H9 (cell line): ENCODE results near the gene APOL6. TPM values are rescaled to one million over a fixed set of nuclear protein-coding genes. Genes with fewer than 3 reads are reported as not detected.

ENCODE experiments used
- DNase-seq: peaks from one replicate; pipeline ENCODE4 v3.0.0-alpha.2; 2017
- H2AFZ ChIP-seq: one replicate; pipeline ENCODE4 v1.6.1; 2013; ENCODE audit warnings: mild to moderate bottlenecking, low read length, control low read depth, moderate library complexity
- H2AK5ac ChIP-seq: 2 replicates; pipeline ENCODE4 v1.6.1; 2013; ENCODE audit warnings: low read length, control low read depth, mixed read lengths; ENCODE audit not compliant: insufficient read length
- H2BK120ac ChIP-seq: one replicate; pipeline ENCODE4 v1.6.1; 2013; ENCODE audit warnings: low read depth, mild to moderate bottlenecking, low read length, control low read depth, inconsistent platforms; ENCODE audit not compliant: poor library complexity, severe bottlenecking
- H2BK12ac ChIP-seq: 2 replicates; pipeline ENCODE4 v1.6.1; 2013; ENCODE audit warnings: low read length, control low read depth, mixed read lengths, low read depth; ENCODE audit not compliant: insufficient read length
- H2BK15ac ChIP-seq: 2 replicates; pipeline ENCODE4 v1.6.1; 2013; ENCODE audit warnings: low read depth, low read length, control low read depth
- H2BK20ac ChIP-seq: one replicate; pipeline ENCODE4 v1.6.1; 2013; ENCODE audit warnings: low read depth, mild to moderate bottlenecking, low read length, control low read depth, inconsistent platforms; ENCODE audit not compliant: poor library complexity, severe bottlenecking
- H2BK5ac ChIP-seq: 2 replicates; pipeline ENCODE4 v1.6.1; 2013; ENCODE audit warnings: low read length, control low read depth, mixed read lengths; ENCODE audit not compliant: insufficient read length
- H3K14ac ChIP-seq: 2 replicates; pipeline ENCODE4 v1.6.1; 2013; ENCODE audit warnings: low read length, control low read depth; ENCODE audit not compliant: insufficient read depth
- H3K18ac ChIP-seq: 2 replicates; pipeline ENCODE4 v1.6.1; 2013; ENCODE audit warnings: low read depth, mild to moderate bottlenecking, mixed read lengths, low read length, control low read depth; ENCODE audit not compliant: insufficient read length
- H3K23ac ChIP-seq: 2 replicates; pipeline ENCODE4 v1.6.1; 2013; ENCODE audit warnings: low read length, control low read depth, mixed read lengths, low read depth; ENCODE audit not compliant: insufficient read length
- H3K23me2 ChIP-seq: 2 replicates; pipeline ENCODE4 v1.6.1; 2013; ENCODE audit warnings: low read depth, mild to moderate bottlenecking, mixed read lengths, low read length, control low read depth; ENCODE audit not compliant: insufficient read length, poor library complexity, severe bottlenecking
- H3K27ac ChIP-seq: 2 replicates; pipeline ENCODE4 v1.5.1; 2013; ENCODE audit warnings: low read length, control low read depth, mixed read lengths, low read depth; ENCODE audit not compliant: insufficient read length
- H3K27me3 ChIP-seq: 2 replicates; pipeline ENCODE4 v1.6.1; 2013; ENCODE audit warnings: low read length, control low read depth, inconsistent platforms; ENCODE audit not compliant: insufficient read depth
- H3K4ac ChIP-seq: 2 replicates; pipeline ENCODE4 v1.6.1; 2013; ENCODE audit warnings: low read depth, mild to moderate bottlenecking, control low read depth, inconsistent platforms, low read length, moderate library complexity
- H3K4me1 ChIP-seq: 2 replicates; pipeline ENCODE4 v1.6.1; 2013; ENCODE audit warnings: low read length, control low read depth, inconsistent platforms; ENCODE audit not compliant: insufficient read depth
- H3K4me2 ChIP-seq: 2 replicates; pipeline ENCODE4 v1.6.1; 2013; ENCODE audit warnings: low read length, control low read depth, mixed read lengths; ENCODE audit not compliant: insufficient read length, insufficient read depth
- H3K56ac ChIP-seq: 2 replicates; pipeline ENCODE4 v1.6.1; 2013; ENCODE audit warnings: low read depth, mild to moderate bottlenecking, mixed read lengths, low read length, control low read depth; ENCODE audit not compliant: insufficient read length
- H3K79me1 ChIP-seq: 2 replicates; pipeline ENCODE4 v1.6.1; 2013; ENCODE audit warnings: low read depth, mild to moderate bottlenecking, moderate library complexity, low read length, control low read depth, inconsistent platforms; ENCODE audit not compliant: insufficient read depth, poor library complexity, severe bottlenecking
- H3K79me2 ChIP-seq: 2 replicates; pipeline ENCODE4 v1.6.1; 2013; ENCODE audit warnings: low read length, control low read depth, inconsistent platforms; ENCODE audit not compliant: insufficient read depth
- H3K9ac ChIP-seq: 2 replicates; pipeline ENCODE4 v1.6.1; 2013; ENCODE audit warnings: low read length, control low read depth, mixed read lengths; ENCODE audit not compliant: insufficient read length; ENCODE audit errors: extremely low read depth
- H3K9me3 ChIP-seq: one replicate; pipeline ENCODE4 v1.6.1; 2013; ENCODE audit warnings: low read depth, low read length, inconsistent platforms; ENCODE audit not compliant: control insufficient read depth
- H3T11ph ChIP-seq: one replicate; pipeline ENCODE4 v1.6.1; 2013; ENCODE audit warnings: mild to moderate bottlenecking, low read length, control low read depth, inconsistent platforms
- H4K20me1 ChIP-seq: one replicate; pipeline ENCODE4 v1.6.1; 2013; ENCODE audit not compliant: control insufficient read depth, insufficient read length, insufficient read depth
- H4K5ac ChIP-seq: 2 replicates; pipeline ENCODE4 v1.6.1; 2013; ENCODE audit warnings: low read depth, mild to moderate bottlenecking, mixed read lengths, low read length, control low read depth; ENCODE audit not compliant: insufficient read length
- H4K8ac ChIP-seq: replicated peaks from 2 replicates; pipeline ENCODE4 v1.6.1; 2013; ENCODE audit warnings: low read length, control low read depth, mixed read lengths, low read depth; ENCODE audit not compliant: insufficient read length
- H4K91ac ChIP-seq: 2 replicates; pipeline ENCODE4 v1.6.1; 2013; ENCODE audit warnings: low read depth, mild to moderate bottlenecking, moderate library complexity, mixed read lengths, low read length, control low read depth; ENCODE audit not compliant: insufficient read length
- H3K27ac Mint-ChIP-seq, 3 experiments: 2 replicates in 2 of 3; 3 replicates in 1 of 3; pipeline ENCODE4 v1.8.0; 2020 to 2021; ENCODE audit warnings: mixed read lengths in 3 of 3, mild to moderate bottlenecking in 1 of 3, moderate library complexity in 1 of 3
- H3K27me3 Mint-ChIP-seq: 2 replicates; pipeline ENCODE4 v1.8.0; 2021; ENCODE audit warnings: low read depth, mild to moderate bottlenecking, moderate library complexity, mixed read lengths
- H3K36me3 Mint-ChIP-seq, 3 experiments: 2 replicates in 2 of 3; 3 replicates in 1 of 3; pipeline ENCODE4 v1.8.0; 2020 to 2021; ENCODE audit warnings: low read depth in 3 of 3, mixed read lengths in 3 of 3; ENCODE audit not compliant: insufficient read depth in 1 of 3
- H3K4me1 Mint-ChIP-seq, 2 experiments: 2 replicates each; pipeline ENCODE4 v1.8.0; 2020; ENCODE audit warnings: mixed read lengths in 2 of 2
- H3K4me3 Mint-ChIP-seq, 2 experiments: 2 replicates in 1 of 2; 3 replicates in 1 of 2; pipeline ENCODE4 v1.8.0; 2020 to 2021; ENCODE audit warnings: mild to moderate bottlenecking in 2 of 2, mixed read lengths in 2 of 2, moderate library complexity in 1 of 2
- H3K9me3 Mint-ChIP-seq, 2 experiments: 2 replicates in 1 of 2; 3 replicates in 1 of 2; pipeline ENCODE4 v1.8.0; 2020; ENCODE audit warnings: mild to moderate bottlenecking in 2 of 2, mixed read lengths in 2 of 2, moderate library complexity in 1 of 2
- CTCF ChIP-seq: fragments of 200-600 bp; sonication (generic); conservative IDR thresholded peaks from 3 replicates; pipeline ENCODE4 v1.8.0; 2021; ENCODE audit warnings: antibody characterized with exemption, mild to moderate bottlenecking
- WGBS: extraction: QIAGEN DNeasy Blood & Tissue Kit; methylation state at CpG from one replicate; pipeline ENCODE4 v1.1.7; 2013; ENCODE audit warnings: missing lambda C conversion rate, low lambda C conversion rate, mixed read lengths; ENCODE audit not compliant: insufficient read length; ENCODE audit errors: extremely low coverage; 5-methylcytosine and 5-hydroxymethylcytosine counted together
- total RNA-seq: library from RNA; stranded (reverse); gene quantifications from 2 replicates; pipeline ENCODE4 v1.2.1, GENCODE V29; 2021

The APOL6 gene
- total RNA-seq, 1 experiment from 2014 or later: 0.07 TPM

DNA sequence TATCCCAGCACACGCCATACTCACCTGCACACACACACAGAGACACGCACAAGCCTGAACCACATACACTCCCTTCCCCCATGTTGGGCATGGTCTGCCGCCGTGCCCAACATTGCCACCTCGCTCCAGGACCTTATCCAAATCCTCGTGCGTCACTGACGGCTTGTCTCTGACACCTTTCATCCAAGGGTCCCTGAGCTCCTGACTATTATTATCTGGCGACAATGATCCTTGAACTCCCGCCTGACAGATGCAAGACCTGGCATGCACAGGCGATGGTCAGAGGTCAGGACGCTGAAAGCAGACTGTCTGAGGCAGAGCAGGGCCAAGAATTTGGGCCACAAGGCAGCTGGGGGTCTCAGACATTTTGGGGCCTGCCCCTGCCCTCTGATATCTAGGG lies 35.3 kb upstream of the APOL6 start:
- Histone ChIP-seq H3K27ac (no peak overlapping the region), H2BK12ac (no peak overlapping the region), H4K5ac (no peak overlapping the region), H3K23ac (no peak overlapping the region), H3K4ac (no peak overlapping the region), H2AK5ac (no peak overlapping the region), H3K9me3 (no peaks in the 10 kb centered on the region), H3K56ac (no peak overlapping the region), H3K14ac (no peak overlapping the region), H3T11ph (no peak overlapping the region), H2BK20ac (no peak overlapping the region), H3K23me2 (no peaks in the 10 kb centered on the region), H3K4me2 (no peak overlapping the region), H4K91ac (no peak overlapping the region), H4K20me1 (no peaks in the 10 kb centered on the region), H3K4me1 (no peaks in the 10 kb centered on the region), H2BK120ac (no peak overlapping the region), H3K18ac (no peak overlapping the region), H4K8ac (no peak overlapping the region), H2BK5ac (no peak overlapping the region), H3K79me1 (no peaks in the 10 kb centered on the region), H3K79me2 (no peaks in the 10 kb centered on the region), H3K9ac (no peak overlapping the region), H3K27me3 (no peaks in the 10 kb centered on the region), H2BK15ac (no peak overlapping the region), H2AFZ (no peak overlapping the region)
- TF ChIP-seq CTCF: no peak
- H3K36me3 Mint-ChIP-seq: no peaks in the 10 kb centered on the region
- no CpG with 5 or more reads among the region's 12 CpGs for WGBS
- H3K9me3 Mint-ChIP-seq: no peaks in the 10 kb centered on the region
- no peak for DNase-seq
- no peak overlapping the region; a peak in 1 of 5 replicates for H3K4me3 Mint-ChIP-seq
- H3K27me3 Mint-ChIP-seq: peaks cover 17% of the 10 kb centered on the region
- H3K27ac Mint-ChIP-seq: peak overlapping the region in 1 of 3 experiments; percentile 26; a peak in 2 of 7 replicates
- peaks cover 0 to 5% of the 10 kb centered on the region in 2 experiments; a peak in 1 of 4 replicates for H3K4me1 Mint-ChIP-seq
